Lung (tissue), 12 donors: ENCODE data around the gene GUCY1B1. TPM values are rescaled to one million over a fixed set of nuclear protein-coding genes. Genes with fewer than 3 reads are reported as not detected.

ENCODE experiments used
- ATAC-seq: fragments of 200-7000 bp; cut with Tn5 transposase; one replicate; pipeline ENCODE4 v1.9.1; 2020; ENCODE audit warnings: moderate number of reproducible peaks; ENCODE audit not compliant: insufficient read depth, low FRiP score
- DNase-seq, 3 donors: peaks; one replicate each; pipeline ENCODE4 v3.0.0-alpha.2; 2013 to 2017
- H3K27ac ChIP-seq, 2 donors: one replicate each; pipeline ENCODE4 v1.5.1; 2013; ENCODE audit warnings: mild to moderate bottlenecking in 2 of 2, moderate library complexity in 2 of 2, control low read depth in 1 of 2, inconsistent platforms in 1 of 2, low read depth in 1 of 2, low read length in 1 of 2
- H3K27me3 ChIP-seq, 3 donors: one replicate each; pipeline ENCODE4 v1.5.1; 2013; ENCODE audit warnings: low read length in 2 of 3; ENCODE audit not compliant: control insufficient read depth in 3 of 3, insufficient read depth in 3 of 3
- H3K36me3 ChIP-seq, 4 donors: one replicate each; pipeline ENCODE4 v1.5.1; 2013; ENCODE audit warnings: low read length in 4 of 4, mild to moderate bottlenecking in 1 of 4, moderate library complexity in 1 of 4; ENCODE audit not compliant: control insufficient read depth in 4 of 4, insufficient read depth in 4 of 4
- H3K4me1 ChIP-seq, 5 donors: one replicate each; pipeline ENCODE4 v1.5.1; 2013; ENCODE audit warnings: low read length in 5 of 5, mild to moderate bottlenecking in 2 of 5, moderate library complexity in 1 of 5; ENCODE audit not compliant: control insufficient read depth in 5 of 5, insufficient read depth in 5 of 5
- H3K4me3 ChIP-seq: one replicate; pipeline ENCODE4 v1.5.1; 2013; ENCODE audit warnings: mild to moderate bottlenecking, control low read depth, moderate library complexity
- H3K9ac ChIP-seq, 2 donors: one replicate each; pipeline ENCODE4 v1.5.1; 2013; ENCODE audit warnings: low read length in 2 of 2, control low read depth in 1 of 2; ENCODE audit not compliant: insufficient read depth in 1 of 2
- H3K9me3 ChIP-seq, 4 donors: one replicate each; pipeline ENCODE4 v1.5.1; 2013; ENCODE audit warnings: low read length in 3 of 4, mild to moderate bottlenecking in 1 of 4, moderate library complexity in 1 of 4; ENCODE audit not compliant: control insufficient read depth in 4 of 4, insufficient read depth in 3 of 4
- CTCF ChIP-seq: IDR thresholded peaks from 2 replicates; pipeline ENCODE4 v1.5.1; 2012; ENCODE audit warnings: mild to moderate bottlenecking; ENCODE audit errors: control extremely low read depth, extremely low read depth
- WGBS, 2 donors: extraction: QIAGEN DNeasy Blood & Tissue Kit; methylation state at CpG; one replicate each; pipeline ENCODE4 v1.1.7; 2013; 5-methylcytosine and 5-hydroxymethylcytosine counted together
- polyA plus RNA-seq, 2 donors: library from polyadenylated mRNA; stranded (reverse); fragments of 200-250 nt; gene quantifications; one replicate each; pipeline ENCODE4 v1.2.1, GENCODE V29; 2013
- total RNA-seq, 2 donors: library from RNA; depleted of rRNA in 1 of 2; stranded (reverse); fragments of >200 nt in 1 of 2; gene quantifications; one replicate each; pipeline ENCODE4 v1.2.1, GENCODE V29; 2014 to 2021
- donor health status: control.
- donor health status: control.
- donor health status: Bipolar disorder and iron deficiency.
- donor health status: healthy.
- donor health status: DM: yes; HTN: yes; CAD: no.

The GUCY1B1 gene
- total and polyA plus RNA-seq, 4 donors, result 9.4 to 36.9 (median 13.4) TPM

- no peaks in the 10 kb centered on the region for H3K27me3 ChIP-seq
- H3K36me3 ChIP-seq, result peaks cover 0 to 54% (median 26%) of the 10 kb centered on the region in 4 donors
- no peak for DNase-seq
- TF ChIP-seq CTCF, result no peak
- H3K27ac ChIP-seq, result no peak overlapping the region
- WGBS, 2 donors, result 41 to 75% methylated on average over 3 of the region's 3 CpGs
- H3K9me3 ChIP-seq, result no peaks in the 10 kb centered on the region
- ATAC-seq, result no peak
- peaks cover 0 to 28% (median 7%) of the 10 kb centered on the region in 5 donors for H3K4me1 ChIP-seq
- H3K4me3 ChIP-seq, result no peak overlapping the region
- no peak overlapping the region for H3K9ac ChIP-seq
Observed at GRCh38 chr4:155712846-155713245, 46.0 kb upstream of the GUCY1B1 start.

- H3K36me3 ChIP-seq, result peaks cover 0 to 60% (median 28%) of the 10 kb centered on the region in 4 donors
- no peaks in the 10 kb centered on the region for H3K9me3 ChIP-seq
- ATAC-seq (no peak), DNase-seq (peak in 2 of 3 donors; percentile 75 to 79)
- WGBS, 2 donors, result 67 to 77% methylated on average over 1 of the region's 1 CpG
- peaks cover 0 to 28% (median 7%) of the 10 kb centered on the region in 5 donors for H3K4me1 ChIP-seq
- H3K4me3 ChIP-seq, result no peak overlapping the region
- H3K27me3 ChIP-seq, result no peaks in the 10 kb centered on the region
- H3K27ac ChIP-seq, result no peak overlapping the region
- TF ChIP-seq CTCF, result no peak
- H3K9ac ChIP-seq, result no peak overlapping the region
Observed at GRCh38 chr4:155713911-155714310, 44.9 kb upstream of the GUCY1B1 start.

- Histone ChIP-seq H3K9me3 (no peaks in the 10 kb centered on the region), H3K27ac (no peak overlapping the region), H3K9ac (no peak overlapping the region), H3K4me3 (no peak overlapping the region), H3K27me3 (no peaks in the 10 kb centered on the region), H3K36me3 (peaks cover 6 to 56% (median 23%) of the 10 kb centered on the region in 4 donors), H3K4me1 (no peaks in the 10 kb centered on the region)
- DNase-seq (no peak), ATAC-seq (no peak)
- WGBS, 2 donors, result 71 to 80% methylated on average over 1 of the region's 1 CpG
- TF ChIP-seq CTCF, result no peak
Observed at GRCh38 chr4:155722336-155722735, 36.5 kb upstream of the GUCY1B1 start.

- Histone ChIP-seq H3K4me1 (no peaks in the 10 kb centered on the region), H3K9me3 (no peaks in the 10 kb centered on the region), H3K9ac (no peak overlapping the region), H3K27me3 (no peaks in the 10 kb centered on the region), H3K27ac (no peak overlapping the region), H3K4me3 (no peak overlapping the region), H3K36me3 (peaks cover 5 to 52% (median 20%) of the 10 kb centered on the region in 4 donors)
- no peak for ATAC-seq
- no peak for DNase-seq
- no peak for TF ChIP-seq CTCF
- WGBS, 2 donors, result 90 to 97% methylated on average over 7 of the region's 7 CpGs
Observed at GRCh38 chr4:155722816-155723499, 35.9 kb upstream of the GUCY1B1 start.
